MG63 (cell line): Measurements from ENCODE around the gene CTAGE1. TPM values are rescaled to one million over a fixed set of nuclear protein-coding genes. Genes with fewer than 3 reads are reported as not detected.
A peak's percentile ranks its signal among the peaks of the same experiment; 100 is the strongest.

ENCODE experiments used
- DNase-seq: peaks from one replicate; pipeline ENCODE4 v3.0.0-alpha.2; 2020
- H3K27me3 ChIP-seq: fragments of 250-450 bp; sonication (Bioruptor Pico); 2 replicates; pipeline ENCODE4 v1.5.1; 2020; ENCODE audit warnings: mild to moderate bottlenecking, moderate library complexity
- H3K36me3 ChIP-seq: fragments of 250-450 bp; sonication (Bioruptor Pico); 2 replicates; pipeline ENCODE4 v1.5.1; 2020; ENCODE audit warnings: mild to moderate bottlenecking, moderate library complexity
- H3K4me3 ChIP-seq: fragments of 250-450 bp; sonication (Bioruptor Pico); 2 replicates; pipeline ENCODE4 v1.5.1; 2020; ENCODE audit warnings: mild to moderate bottlenecking, moderate library complexity
- H3K9me3 ChIP-seq: fragments of 250-450 bp; sonication (Bioruptor Pico); 2 replicates; pipeline ENCODE4 v1.5.1; 2020; ENCODE audit warnings: mild to moderate bottlenecking, moderate library complexity
- total RNA-seq: library from RNA; depleted of rRNA; stranded (reverse); fragments of >200 nt; shearing (Covaris generic); gene quantifications from 2 replicates; pipeline ENCODE4 v1.2.3, GENCODE V29; 2014; ENCODE audit warnings: low replicate concordance

Gene CTAGE1
- total RNA-seq, 1 experiment from 2014 or later = not detected

GRCh38 chr18:22448238-22448637 lies 30.5 kb upstream of the CTAGE1 start:
- Histone ChIP-seq H3K4me3 (no peak overlapping the region), H3K9me3 (peaks cover 6% of the 10 kb centered on the region; the same call in 1 of the 2 replicates), H3K36me3 (no peaks in the 10 kb centered on the region), H3K27me3 (no peaks in the 10 kb centered on the region)
- DNase-seq = no peak

DNA sequence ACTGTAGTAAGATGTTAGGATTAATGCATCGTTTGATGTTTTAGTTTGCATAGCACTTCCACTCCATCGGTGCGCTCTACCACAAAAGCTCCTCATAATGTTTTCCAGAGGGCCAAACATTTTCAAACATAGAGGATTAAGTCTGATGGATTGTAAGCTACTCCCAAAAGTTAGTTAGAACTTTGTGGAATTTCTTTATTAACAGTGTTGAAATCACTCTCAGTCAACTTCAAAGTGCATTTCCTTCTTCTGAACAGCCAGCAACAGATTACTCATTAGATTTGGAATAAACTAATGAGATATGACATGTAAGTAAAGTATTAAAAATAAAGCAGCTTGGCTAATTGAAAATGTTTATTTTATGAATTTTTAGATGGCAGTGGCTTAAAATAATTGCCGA lies 30.1 kb upstream of the CTAGE1 start:
- no peak overlapping the region for H3K4me3 ChIP-seq
- peaks cover 6% of the 10 kb centered on the region; the same call in 1 of the 2 replicates for H3K9me3 ChIP-seq
- H3K36me3 ChIP-seq = no peaks in the 10 kb centered on the region
- no peaks in the 10 kb centered on the region for H3K27me3 ChIP-seq
- DNase-seq = no peak

DNA sequence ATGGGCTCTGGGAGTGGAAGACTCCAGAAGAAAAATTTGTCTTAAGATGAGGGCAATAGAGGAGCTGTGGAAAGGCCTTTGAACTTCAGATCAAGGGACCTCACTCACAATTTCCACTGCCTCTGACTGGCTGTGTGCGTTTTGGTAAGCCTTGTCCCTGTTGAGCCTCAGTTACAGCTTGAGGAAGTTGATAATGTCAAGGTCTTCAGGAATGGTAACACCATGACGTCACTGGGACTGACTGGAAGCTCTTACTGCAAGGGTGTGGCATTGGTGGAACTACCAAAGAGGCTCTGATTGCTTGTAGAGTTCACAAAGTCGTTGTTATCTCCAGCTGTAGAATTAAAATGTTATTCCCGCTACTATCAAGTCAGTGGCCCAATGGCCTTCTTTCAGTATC lies 29.2 kb upstream of the CTAGE1 start:
- peaks cover 8% of the 10 kb centered on the region; the same call in 1 of the 2 replicates for H3K9me3 ChIP-seq
- no peak overlapping the region for H3K4me3 ChIP-seq
- H3K36me3 ChIP-seq = no peaks in the 10 kb centered on the region
- no peaks in the 10 kb centered on the region for H3K27me3 ChIP-seq
- DNase-seq = no peak

- DNase-seq = no peak
- Histone ChIP-seq H3K36me3 (no peaks in the 10 kb centered on the region), H3K4me3 (no peak overlapping the region), H3K27me3 (no peaks in the 10 kb centered on the region), H3K9me3 (peaks cover 10% of the 10 kb centered on the region; the same call in 1 of the 2 replicates)
Observed at GRCh38 chr18:22446325-22446724, 28.6 kb upstream of the CTAGE1 start.

DNA sequence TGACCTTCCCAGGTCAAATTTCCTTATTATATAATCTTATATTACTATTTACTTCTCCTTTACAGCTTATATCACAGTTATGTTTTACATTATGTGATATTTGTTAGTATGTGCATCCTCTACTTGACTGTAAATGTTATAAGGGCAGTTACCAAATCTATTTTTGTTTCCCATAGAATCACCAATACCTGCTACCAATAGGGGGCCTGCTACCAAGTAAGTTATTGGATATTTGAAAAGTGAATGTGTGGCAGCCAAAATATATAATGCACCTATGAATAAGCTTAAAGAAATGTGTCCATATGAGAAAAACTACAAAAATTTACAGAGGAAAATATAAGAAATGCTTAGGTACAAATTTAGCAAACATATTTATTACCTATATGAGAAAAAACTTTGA lies 23.9 kb upstream of the CTAGE1 start:
- Histone ChIP-seq H3K27me3 (no peaks in the 10 kb centered on the region), H3K4me3 (no peak overlapping the region), H3K9me3 (peaks cover 4% of the 10 kb centered on the region; the same call in 1 of the 2 replicates), H3K36me3 (no peaks in the 10 kb centered on the region)
- no peak for DNase-seq

DNA sequence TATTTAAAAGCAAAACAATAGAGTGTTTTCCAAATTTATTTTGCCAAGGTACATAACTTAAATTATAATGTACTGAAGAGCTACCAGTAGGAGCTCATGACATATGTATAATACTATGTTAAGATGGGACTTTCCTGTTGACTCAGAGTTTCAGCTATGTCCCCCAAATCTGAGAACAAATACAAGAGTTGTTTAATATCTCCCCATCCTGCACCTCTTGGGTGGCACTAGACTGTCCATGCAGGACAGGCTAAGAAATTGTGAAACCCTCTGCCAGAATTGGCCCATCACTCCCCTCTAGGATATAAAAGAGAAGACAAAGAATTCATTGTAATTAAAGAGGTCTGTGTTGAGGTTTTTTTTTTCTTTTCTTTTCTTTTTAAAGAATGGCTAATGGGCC lies 21.7 kb upstream of the CTAGE1 start:
- peak; percentile 14 for DNase-seq
- Histone ChIP-seq H3K9me3 (peaks cover 4% of the 10 kb centered on the region; the same call in 1 of the 2 replicates), H3K36me3 (no peaks in the 10 kb centered on the region), H3K4me3 (no peak overlapping the region), H3K27me3 (no peaks in the 10 kb centered on the region)

- H3K36me3 ChIP-seq = no peaks in the 10 kb centered on the region
- DNase-seq = no peak
- H3K4me3 ChIP-seq = no peak overlapping the region
- H3K9me3 ChIP-seq = no peaks in the 10 kb centered on the region; the same call in 1 of the 2 replicates
- H3K27me3 ChIP-seq = no peaks in the 10 kb centered on the region
Observed at GRCh38 chr18:22436136-22436535, 18.4 kb upstream of the CTAGE1 start.

DNA sequence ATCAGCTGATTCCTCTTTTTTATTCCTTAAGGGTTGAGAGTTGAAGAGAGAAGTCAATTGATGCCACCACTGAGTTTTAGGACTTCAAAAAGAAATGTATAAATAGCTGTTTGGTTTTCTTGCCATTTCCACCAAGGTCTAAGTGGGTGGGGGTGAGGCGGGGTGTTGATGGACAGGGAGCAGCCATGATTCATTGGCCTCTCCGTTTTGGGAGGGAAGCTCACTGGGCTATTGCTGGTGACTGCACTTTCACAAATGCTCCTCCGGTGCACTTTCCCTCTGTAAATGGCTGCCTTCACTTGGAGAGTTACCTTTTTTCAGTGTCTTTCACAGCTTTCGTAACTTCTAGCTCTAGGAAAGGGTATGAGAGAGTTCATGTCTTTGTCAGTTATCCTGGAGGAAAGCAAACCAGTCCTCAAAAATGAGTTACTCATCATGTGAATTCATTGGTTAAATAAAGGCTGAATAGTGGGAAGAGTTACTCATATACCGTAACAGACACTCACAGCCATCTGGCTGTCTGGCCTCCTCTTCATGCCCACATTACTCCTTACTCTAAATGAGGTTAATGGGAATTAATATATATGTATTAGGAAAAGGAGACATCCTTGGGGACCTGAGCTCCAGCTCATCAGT lies 17.4 kb upstream of the CTAGE1 start:
- no peaks in the 10 kb centered on the region for H3K36me3 ChIP-seq
- H3K4me3 ChIP-seq = no peak overlapping the region
- peak; percentile 49 for DNase-seq

GRCh38 chr18:22433956-22434355 lies 16.2 kb upstream of the CTAGE1 start:
- Histone ChIP-seq H3K9me3 (no peaks in the 10 kb centered on the region; the same call in 1 of the 2 replicates), H3K4me3 (no peak overlapping the region), H3K27me3 (no peaks in the 10 kb centered on the region), H3K36me3 (no peaks in the 10 kb centered on the region)
- peak; percentile 63 for DNase-seq

More for the DNA sequence above, 17.4 kb upstream of the CTAGE1 start:
- H3K27me3 ChIP-seq = no peaks in the 10 kb centered on the region
- H3K9me3 ChIP-seq = no peaks in the 10 kb centered on the region; the same call in 1 of the 2 replicates

GRCh38 chr18:22432657-22433137 lies 15.0 kb upstream of the CTAGE1 start:
- no peak overlapping the region for H3K4me3 ChIP-seq
- no peaks in the 10 kb centered on the region for H3K9me3 ChIP-seq
- H3K36me3 ChIP-seq = no peaks in the 10 kb centered on the region
- peak; percentile 93 for DNase-seq
- no peaks in the 10 kb centered on the region for H3K27me3 ChIP-seq

- no peaks in the 10 kb centered on the region for H3K9me3 ChIP-seq
- no peaks in the 10 kb centered on the region for H3K27me3 ChIP-seq
- DNase-seq = no peak
- H3K36me3 ChIP-seq = no peaks in the 10 kb centered on the region
- H3K4me3 ChIP-seq = no peak overlapping the region
Observed at GRCh38 chr18:22429564-22429963, 11.8 kb upstream of the CTAGE1 start.

DNA sequence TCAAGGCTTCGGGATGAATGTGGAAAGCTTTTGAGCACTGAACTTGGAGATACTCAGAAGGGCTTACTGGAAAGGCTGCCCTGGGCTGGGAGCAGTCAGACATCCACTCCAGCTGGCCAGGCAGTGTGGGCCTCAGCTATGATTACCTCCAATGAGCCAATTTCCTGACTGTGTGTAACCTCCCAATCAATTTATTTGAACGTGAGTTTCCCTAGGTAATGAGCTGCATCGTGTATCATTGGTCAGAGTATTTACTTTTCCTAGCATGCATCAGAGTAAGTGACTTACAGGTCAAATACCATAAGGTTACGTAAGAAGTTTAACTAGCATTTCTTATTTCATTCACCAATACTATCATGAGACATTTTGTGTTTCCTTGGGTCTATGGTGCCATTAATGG lies 11.0 kb upstream of the CTAGE1 start:
- Histone ChIP-seq H3K9me3 (no peaks in the 10 kb centered on the region), H3K4me3 (no peak overlapping the region), H3K27me3 (no peaks in the 10 kb centered on the region), H3K36me3 (no peaks in the 10 kb centered on the region)
- no peak for DNase-seq

- Histone ChIP-seq H3K9me3 (no peaks in the 10 kb centered on the region), H3K4me3 (no peak overlapping the region), H3K36me3 (no peaks in the 10 kb centered on the region), H3K27me3 (no peaks in the 10 kb centered on the region)
- no peak for DNase-seq
Observed at GRCh38 chr18:22427822-22428549, 10.3 kb upstream of the CTAGE1 start.

DNA sequence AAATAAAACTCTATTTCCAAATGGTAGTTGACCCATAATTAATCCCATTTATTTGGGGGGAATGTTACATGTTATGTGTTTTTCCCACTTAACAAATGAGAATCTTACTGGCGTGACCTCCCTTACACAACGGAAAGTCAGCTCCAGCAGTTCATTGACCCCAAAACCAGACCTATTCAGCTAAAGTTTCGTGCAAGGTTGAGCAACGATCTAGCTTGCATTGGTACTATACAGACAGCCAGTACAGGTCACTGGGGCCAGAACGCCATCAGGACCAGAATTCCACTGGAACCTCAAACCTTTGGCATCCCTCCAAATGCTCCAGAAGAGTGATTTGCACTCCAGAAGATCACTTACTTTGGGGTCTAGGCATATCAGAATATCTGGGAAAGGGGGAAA lies 6.8 kb upstream of the CTAGE1 start:
- DNase-seq = no peak
- no peaks in the 10 kb centered on the region for H3K9me3 ChIP-seq
- H3K27me3 ChIP-seq = no peaks in the 10 kb centered on the region
- H3K4me3 ChIP-seq = no peak overlapping the region
- H3K36me3 ChIP-seq = no peaks in the 10 kb centered on the region

- no peaks in the 10 kb centered on the region for H3K9me3 ChIP-seq
Observed at GRCh38 chr18:22423878-22424564, 6.3 kb upstream of the CTAGE1 start.

DNA sequence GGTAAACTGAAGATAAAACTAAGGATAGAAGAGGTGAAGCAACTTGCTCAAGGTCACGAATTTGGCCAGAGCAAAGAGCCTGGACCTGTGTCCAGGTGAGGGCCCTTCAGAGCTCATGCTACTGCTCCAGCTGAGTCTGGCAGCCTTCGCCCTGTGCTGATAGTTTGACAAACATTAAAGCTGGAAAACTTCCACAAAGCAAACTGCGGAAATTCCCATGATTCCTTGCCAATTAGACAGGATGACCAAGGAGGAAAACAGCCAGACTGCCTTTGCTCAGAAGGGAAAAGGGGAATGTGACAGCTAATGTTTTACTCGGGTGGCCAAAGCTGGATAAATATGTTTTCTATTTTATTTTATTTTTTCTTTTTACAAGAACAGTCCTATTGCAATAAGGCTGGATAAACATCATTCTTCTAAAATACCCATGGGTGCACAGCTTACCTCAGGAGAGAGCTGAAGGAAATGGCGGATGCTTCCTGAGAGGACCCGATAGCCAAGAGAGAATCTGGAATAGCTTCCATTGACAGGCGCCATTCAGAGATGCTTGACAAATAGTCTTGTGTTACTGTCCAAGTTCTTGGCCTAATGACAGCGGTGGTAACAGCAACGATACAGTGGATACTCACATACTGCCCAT lies 5.3 kb upstream of the CTAGE1 start:
- Histone ChIP-seq H3K36me3 (no peaks in the 10 kb centered on the region), H3K27me3 (no peaks in the 10 kb centered on the region), H3K9me3 (no peaks in the 10 kb centered on the region), H3K4me3 (no peak overlapping the region)
- DNase-seq = peak; percentile 32

More at GRCh38 chr18:22423878-22424564, 6.3 kb upstream of the CTAGE1 start:
- Histone ChIP-seq H3K27me3 (no peaks in the 10 kb centered on the region), H3K4me3 (no peak overlapping the region), H3K36me3 (no peaks in the 10 kb centered on the region)
- DNase-seq = no peak

DNA sequence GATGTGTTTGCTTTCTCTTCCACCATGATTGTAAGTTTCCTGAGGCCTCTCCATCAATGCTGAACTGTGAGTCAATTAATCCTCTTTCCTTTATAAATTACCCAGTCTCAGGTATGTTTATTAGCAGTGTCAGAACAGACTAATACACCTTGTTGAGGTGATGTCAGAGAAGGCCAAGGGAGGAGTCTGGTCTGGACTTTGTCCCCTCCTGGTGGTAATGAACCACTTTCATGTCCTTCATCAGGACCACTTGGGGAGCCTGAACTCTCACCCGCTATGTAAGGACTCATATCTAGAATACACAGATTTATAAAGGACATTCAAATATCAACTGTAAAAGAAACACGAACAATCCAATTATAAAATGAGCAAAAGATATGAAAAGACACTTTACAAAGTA lies 2.9 kb upstream of the CTAGE1 start:
- H3K9me3 ChIP-seq = no peaks in the 10 kb centered on the region
- no peaks in the 10 kb centered on the region for H3K36me3 ChIP-seq
- DNase-seq = no peak
- H3K27me3 ChIP-seq = no peaks in the 10 kb centered on the region
- no peak overlapping the region for H3K4me3 ChIP-seq
